ENCODE data around the gene LIMS1. TPM values are rescaled to one million over a fixed set of nuclear protein-coding genes. Genes with fewer than 3 reads are reported as not detected.

Gene LIMS1
- total and polyA plus RNA-seq, 2 donors (not counting 1 experiment from before 2014, with no cell fraction given): 14.0 to 22.1 TPM

DNA sequence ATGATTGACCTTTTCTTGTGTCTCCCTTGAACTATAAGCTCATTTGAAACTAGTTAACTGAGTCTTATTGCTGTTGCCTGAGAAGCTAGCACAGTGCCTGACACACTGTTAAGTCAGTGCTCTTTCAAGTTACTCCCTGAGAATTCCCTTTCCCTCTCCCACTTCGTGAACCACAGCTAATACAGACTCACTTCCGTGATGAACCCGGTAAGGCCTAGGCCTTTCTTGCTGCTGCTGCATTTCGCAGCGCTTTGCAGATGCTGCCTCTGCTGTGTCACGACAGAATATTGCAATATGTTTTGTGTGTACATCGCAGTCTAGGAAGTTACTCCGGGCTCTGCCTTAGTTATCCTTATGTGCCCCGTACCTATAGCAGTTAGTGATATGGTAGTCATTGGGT lies 42.8 kb downstream of the LIMS1 start:
- H3K4me2 ChIP-seq (replicated peaks; ENCODE audit: low read depth, low read length, poor library complexity, severe bottlenecking): no peak overlapping the region
- H3K79me2 ChIP-seq (ENCODE audit: control insufficient read depth, insufficient read depth, low read length): peaks cover 28% of the 10 kb centered on the region
- ChIA-PET POLR2A (no interaction called here), CTCF (interaction anchor here (1.5 kb wide), 1 partner anchor 10 kb away, joined by 4 read pairs; no protein-coding TSS in a partner anchor)
- TF ChIP-seq EZH2 (IDR thresholded peaks at IDR 0.05; ENCODE audit: borderline replicate concordance, insufficient read depth, low read depth, low read length, poor library complexity, severe bottlenecking): no peak
- TF ChIP-seq, protein P1, sequence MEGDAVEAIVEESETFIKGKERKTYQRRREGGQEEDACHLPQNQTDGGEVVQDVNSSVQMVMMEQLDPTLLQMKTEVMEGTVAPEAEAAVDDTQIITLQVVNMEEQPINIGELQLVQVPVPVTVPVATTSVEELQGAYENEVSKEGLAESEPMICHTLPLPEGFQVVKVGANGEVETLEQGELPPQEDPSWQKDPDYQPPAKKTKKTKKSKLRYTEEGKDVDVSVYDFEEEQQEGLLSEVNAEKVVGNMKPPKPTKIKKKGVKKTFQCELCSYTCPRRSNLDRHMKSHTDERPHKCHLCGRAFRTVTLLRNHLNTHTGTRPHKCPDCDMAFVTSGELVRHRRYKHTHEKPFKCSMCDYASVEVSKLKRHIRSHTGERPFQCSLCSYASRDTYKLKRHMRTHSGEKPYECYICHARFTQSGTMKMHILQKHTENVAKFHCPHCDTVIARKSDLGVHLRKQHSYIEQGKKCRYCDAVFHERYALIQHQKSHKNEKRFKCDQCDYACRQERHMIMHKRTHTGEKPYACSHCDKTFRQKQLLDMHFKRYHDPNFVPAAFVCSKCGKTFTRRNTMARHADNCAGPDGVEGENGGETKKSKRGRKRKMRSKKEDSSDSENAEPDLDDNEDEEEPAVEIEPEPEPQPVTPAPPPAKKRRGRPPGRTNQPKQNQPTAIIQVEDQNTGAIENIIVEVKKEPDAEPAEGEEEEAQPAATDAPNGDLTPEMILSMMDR (IDR thresholded peaks at IDR 0.05): no peak
- no peaks in the 10 kb centered on the region for H3K36me3 ChIP-seq (replicated peaks in 1 of 2; ENCODE audit: control extremely low read depth in 1 of 2, control insufficient read depth in 1 of 2, extremely low read depth in 1 of 2, insufficient read depth in 2 of 2, low read length in 1 of 2)
- 98% methylated on average over 8 of the region's 9 CpGs for WGBS (ENCODE audit: insufficient coverage)
- H3K27ac Mint-ChIP-seq: no peak overlapping the region
- peaks cover 7% of the 10 kb centered on the region for H4K20me1 ChIP-seq (ENCODE audit: control insufficient read depth, insufficient read depth, low read length, poor library complexity, severe bottlenecking)
- peaks cover 26 to 34% of the 10 kb centered on the region in 2 donors for H3K4me1 ChIP-seq (ENCODE audit: control insufficient read depth in 2 of 2, insufficient read depth in 2 of 2, low read length in 2 of 2)
- no peak overlapping the region for H2AFZ ChIP-seq (ENCODE audit: insufficient read depth, low read depth, low read length, poor library complexity, severe bottlenecking)
- no peak overlapping the region for H3K9ac ChIP-seq (ENCODE audit: low read length)
- H3K9me3 ChIP-seq (ENCODE audit: control extremely low read depth in 1 of 3, control insufficient read depth in 2 of 3, insufficient read depth in 1 of 3, low read length in 2 of 3): no peaks in the 10 kb centered on the region
- H3K27me3 Mint-ChIP-seq: no peaks in the 10 kb centered on the region
- ATAC-seq (ENCODE audit: low read depth) (no peak), DNase-seq (no peak)
- no peaks in the 10 kb centered on the region for H3K9me3 Mint-ChIP-seq (ENCODE audit: insufficient read depth)
- no peak overlapping the region for H3K4me3 Mint-ChIP-seq
- no peak overlapping the region for H3K4me3 ChIP-seq (ENCODE audit: control extremely low read depth in 1 of 5, extremely low read depth in 1 of 5, insufficient read depth in 1 of 5, low read depth in 2 of 5, low read length in 4 of 5)
- no peaks in the 10 kb centered on the region for H3K27me3 ChIP-seq (replicated peaks in 1 of 4; ENCODE audit: control extremely low read depth in 1 of 4, control insufficient read depth in 3 of 4, insufficient read depth in 4 of 4, low read length in 3 of 4)
- no peak overlapping the region for H3K27ac ChIP-seq (ENCODE audit: low read length in 2 of 2)
- peaks cover 49% of the 10 kb centered on the region for H3K4me1 Mint-ChIP-seq
- intact Hi-C loops (cut with micrococcal nuclease): no loop called here

DNA sequence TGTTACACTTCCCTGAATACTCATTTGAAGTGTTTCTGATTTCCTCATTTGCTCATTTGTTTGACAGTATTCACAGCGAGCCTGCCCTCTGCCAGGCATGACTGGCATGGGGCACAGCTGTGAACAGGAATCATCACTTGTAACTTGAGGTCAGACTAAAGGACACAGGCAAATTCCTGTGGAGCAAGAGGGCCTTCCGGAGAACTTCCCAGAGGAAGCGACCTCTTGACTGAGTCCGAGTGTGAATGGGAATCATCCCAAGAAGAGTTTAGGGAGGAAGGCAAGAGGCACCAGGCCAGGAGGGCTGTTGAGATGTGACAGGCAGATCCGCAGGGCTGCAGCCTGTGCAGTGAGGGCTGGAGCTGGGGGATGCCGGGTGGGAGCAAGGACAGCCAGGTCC lies 45.4 kb downstream of the LIMS1 start:
- WGBS (ENCODE audit: insufficient coverage): 48% methylated on average over 5 of the region's 6 CpGs
- Mint-ChIP-seq H3K27ac (peak overlapping the region; percentile 16), H3K27me3 (no peaks in the 10 kb centered on the region), H3K4me1 (peaks cover 46% of the 10 kb centered on the region), H3K9me3 (ENCODE audit: insufficient read depth) (no peaks in the 10 kb centered on the region), H3K4me3 (peak overlapping the region; percentile 19)
- Histone ChIP-seq H3K9me3 (ENCODE audit: control extremely low read depth in 1 of 3, control insufficient read depth in 2 of 3, insufficient read depth in 1 of 3, low read length in 2 of 3) (no peaks in the 10 kb centered on the region), H3K79me2 (ENCODE audit: control insufficient read depth, insufficient read depth, low read length) (peaks cover 25% of the 10 kb centered on the region), H3K4me1 (ENCODE audit: control insufficient read depth in 2 of 2, insufficient read depth in 2 of 2, low read length in 2 of 2) (peaks cover 24 to 39% of the 10 kb centered on the region in 2 donors), H4K20me1 (ENCODE audit: control insufficient read depth, insufficient read depth, low read length, poor library complexity, severe bottlenecking) (peaks cover 7% of the 10 kb centered on the region), H2AFZ (ENCODE audit: insufficient read depth, low read depth, low read length, poor library complexity, severe bottlenecking) (no peak overlapping the region), H3K27me3 (replicated peaks in 1 of 4; ENCODE audit: control extremely low read depth in 1 of 4, control insufficient read depth in 3 of 4, insufficient read depth in 4 of 4, low read length in 3 of 4) (no peaks in the 10 kb centered on the region), H3K27ac (ENCODE audit: low read length in 2 of 2) (no peak overlapping the region), H3K9ac (ENCODE audit: low read length) (no peak overlapping the region), H3K4me2 (replicated peaks; ENCODE audit: low read depth, low read length, poor library complexity, severe bottlenecking) (peak overlapping the region; percentile 7), H3K36me3 (replicated peaks in 1 of 2; ENCODE audit: control extremely low read depth in 1 of 2, control insufficient read depth in 1 of 2, extremely low read depth in 1 of 2, insufficient read depth in 2 of 2, low read length in 1 of 2) (no peaks in the 10 kb centered on the region), H3K4me3 (ENCODE audit: control extremely low read depth in 1 of 5, extremely low read depth in 1 of 5, insufficient read depth in 1 of 5, low read depth in 2 of 5, low read length in 4 of 5) (no peak overlapping the region)
- DNase-seq (peak; percentile 35), ATAC-seq (ENCODE audit: low read depth) (peak; percentile 32)
- CTCF ChIA-PET: interaction anchor here (0.6 to 1.9 kb wide), 3 partner anchors 8 to 1725 kb away, joined by 3 to 5 read pairs (median 3); no protein-coding TSS in a partner anchor
- POLR2A ChIA-PET: no interaction called here
- intact Hi-C loops (cut with micrococcal nuclease): loop anchor here (10.0 kb wide), 2 partner anchors 105 to 1005 kb away; no protein-coding TSS in a partner anchor
- TF ChIP-seq, protein P1 (IDR thresholded peaks at IDR 0.05): no peak
- no peak for TF ChIP-seq EZH2 (IDR thresholded peaks at IDR 0.05; ENCODE audit: borderline replicate concordance, insufficient read depth, low read depth, low read length, poor library complexity, severe bottlenecking)

All from B cell (primary cell).